Effector memory CD4-positive, alpha-beta T cell (primary cell): ENCODE measurements around the gene C17orf67.
A peak's percentile ranks its signal among the peaks of the same experiment; 100 is the strongest.

Experiments
- DNase-seq, 3 donors: peaks; one replicate each; pipeline ENCODE4 v3.0.0-alpha.2; 2020
- H3K27ac ChIP-seq: 2 replicates; pipeline ENCODE4 v1.7.0; 2013; ENCODE audit warnings: mild to moderate bottlenecking, low read length, moderate library complexity; ENCODE audit not compliant: insufficient read depth, poor library complexity, severe bottlenecking
- H3K27me3 ChIP-seq: replicated peaks from 2 replicates; pipeline ENCODE4 v1.7.0; 2013; ENCODE audit warnings: mild to moderate bottlenecking, low read length; ENCODE audit not compliant: insufficient read depth, control insufficient read depth, poor library complexity, severe bottlenecking
- H3K36me3 ChIP-seq: 2 replicates; pipeline ENCODE4 v1.7.0; 2013; ENCODE audit warnings: mild to moderate bottlenecking, low read length, moderate library complexity; ENCODE audit not compliant: control insufficient read depth, insufficient read depth
- H3K4me1 ChIP-seq: 2 replicates; pipeline ENCODE4 v1.7.0; 2013; ENCODE audit warnings: low read length, mild to moderate bottlenecking; ENCODE audit not compliant: control insufficient read depth, insufficient read depth, poor library complexity, severe bottlenecking
- H3K4me3 ChIP-seq: 2 replicates; pipeline ENCODE4 v1.7.0; 2013; ENCODE audit warnings: low read length, low read depth, mild to moderate bottlenecking; ENCODE audit not compliant: insufficient read depth, poor library complexity, severe bottlenecking
- H3K9me3 ChIP-seq: 2 replicates; pipeline ENCODE4 v1.7.0; 2013; ENCODE audit warnings: mild to moderate bottlenecking, low read length, moderate library complexity; ENCODE audit not compliant: control insufficient read depth

Gene C17orf67

DNA sequence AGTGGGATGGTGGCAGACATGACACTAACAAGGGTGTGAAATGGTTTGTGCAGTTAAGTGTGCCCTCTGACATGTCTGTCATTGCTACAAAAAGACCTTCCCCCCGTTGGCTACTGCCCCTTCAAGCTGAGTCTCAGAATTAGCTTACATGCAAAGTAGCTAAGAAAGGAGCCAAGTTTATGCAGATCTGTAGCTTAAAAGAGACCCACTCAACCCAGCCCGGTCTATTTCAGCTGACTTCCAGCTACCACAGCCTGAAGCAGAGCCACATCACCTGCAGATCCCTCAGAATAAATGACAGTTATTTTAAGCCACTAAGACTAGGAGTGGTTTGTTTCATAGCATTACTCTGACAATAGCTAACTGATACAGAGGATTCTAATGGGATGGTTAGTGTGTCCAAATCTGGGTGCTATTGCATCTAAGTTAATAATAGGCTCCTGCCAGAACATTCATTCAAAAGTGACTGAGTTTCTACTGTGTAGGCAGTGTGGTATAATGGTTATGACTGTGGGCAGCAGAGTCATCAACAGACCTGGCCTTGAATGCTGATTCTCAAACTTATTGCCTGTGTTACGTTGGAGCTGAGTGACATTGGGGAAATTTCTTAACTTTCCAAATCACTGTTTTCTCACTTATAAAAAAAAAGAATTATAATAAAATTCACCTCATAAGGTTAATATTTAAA lies 11.7 kb downstream of the C17orf67 start:
- Histone ChIP-seq H3K27me3 (no peaks in the 10 kb centered on the region), H3K36me3 (no peaks in the 10 kb centered on the region), H3K4me3 (no peak overlapping the region), H3K27ac (no peak overlapping the region), H3K4me1 (no peaks in the 10 kb centered on the region), H3K9me3 (no peaks in the 10 kb centered on the region)
- no peak for DNase-seq

- no peak overlapping the region for H3K4me3 ChIP-seq
- no peaks in the 10 kb centered on the region for H3K36me3 ChIP-seq
- no peak for DNase-seq
- no peaks in the 10 kb centered on the region for H3K4me1 ChIP-seq
- no peaks in the 10 kb centered on the region for H3K27me3 ChIP-seq
- H3K27ac ChIP-seq: no peak overlapping the region
- no peaks in the 10 kb centered on the region for H3K9me3 ChIP-seq
Measured at GRCh38 chr17:56820207-56820606, 13.5 kb downstream of the C17orf67 start.

DNA sequence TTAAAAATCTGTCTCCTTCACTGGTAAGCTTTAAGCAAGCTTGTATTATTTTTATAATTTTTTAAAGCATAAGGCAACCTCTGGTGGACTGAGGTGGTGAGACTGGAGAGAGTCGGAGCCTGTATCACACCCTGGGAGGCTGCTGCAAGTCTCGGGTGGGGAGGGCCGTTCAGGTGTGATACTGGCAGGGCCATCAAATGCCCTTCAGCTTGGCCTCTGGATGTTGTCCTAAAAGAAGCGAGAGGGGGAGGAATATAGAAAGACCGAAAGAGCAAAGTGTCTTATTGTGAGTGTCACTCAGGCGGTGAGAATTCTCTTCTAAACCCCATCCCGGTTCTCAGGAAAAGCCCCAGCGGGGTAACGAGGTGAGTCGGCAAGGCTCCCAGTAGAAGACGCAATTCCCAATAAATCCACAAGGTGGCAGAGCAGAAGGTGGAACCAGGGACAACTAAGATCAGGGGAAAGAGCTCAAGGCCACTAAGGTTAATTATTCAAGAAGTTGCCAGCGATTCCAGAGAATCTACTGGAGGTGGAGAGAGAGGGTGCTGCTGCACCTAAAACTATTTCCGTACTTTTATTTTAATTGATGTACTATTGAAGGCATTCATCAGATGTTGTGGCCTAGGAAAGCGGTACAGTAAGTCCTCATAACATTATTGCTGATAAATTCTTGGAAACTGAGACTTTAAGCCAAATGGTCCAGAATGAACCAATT lies 14.1 kb downstream of the C17orf67 start:
- H3K4me1 ChIP-seq: no peaks in the 10 kb centered on the region
- H3K4me3 ChIP-seq: no peak overlapping the region
- no peaks in the 10 kb centered on the region for H3K36me3 ChIP-seq
- H3K27ac ChIP-seq: no peak overlapping the region
- H3K27me3 ChIP-seq: no peaks in the 10 kb centered on the region
- peak; percentile 34 to 49 (median 40) for DNase-seq
- no peaks in the 10 kb centered on the region for H3K9me3 ChIP-seq

DNA sequence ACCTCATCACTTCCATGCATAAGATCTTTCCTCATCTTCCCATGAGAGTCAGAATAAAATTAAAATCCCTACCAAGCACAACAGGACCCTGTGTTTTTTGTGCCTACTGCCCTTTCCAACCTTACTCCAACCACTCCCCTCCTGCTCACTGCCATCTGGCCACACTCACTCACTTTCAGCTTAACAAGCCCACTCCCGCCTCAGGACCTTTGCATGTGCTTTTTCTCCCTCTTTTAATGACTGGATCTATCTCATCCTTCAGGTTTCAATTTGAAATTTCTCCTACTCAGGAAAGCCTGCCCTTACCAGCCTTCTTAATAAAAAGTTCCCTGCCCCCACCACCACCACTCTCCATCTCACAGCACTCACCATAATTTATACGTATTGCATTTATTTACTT lies 14.7 kb downstream of the C17orf67 start:
- Histone ChIP-seq H3K9me3 (no peaks in the 10 kb centered on the region), H3K27me3 (no peaks in the 10 kb centered on the region), H3K27ac (no peak overlapping the region), H3K4me3 (no peak overlapping the region), H3K4me1 (no peaks in the 10 kb centered on the region), H3K36me3 (no peaks in the 10 kb centered on the region)
- no peak for DNase-seq

- Histone ChIP-seq H3K4me3 (no peak overlapping the region), H3K27ac (no peak overlapping the region), H3K9me3 (no peaks in the 10 kb centered on the region), H3K36me3 (no peaks in the 10 kb centered on the region), H3K27me3 (no peaks in the 10 kb centered on the region), H3K4me1 (no peaks in the 10 kb centered on the region)
- DNase-seq: no peak
Measured at GRCh38 chr17:56817066-56817465, 16.7 kb downstream of the C17orf67 start.

- Histone ChIP-seq H3K27me3 (no peaks in the 10 kb centered on the region), H3K4me3 (no peak overlapping the region), H3K36me3 (no peaks in the 10 kb centered on the region), H3K4me1 (no peaks in the 10 kb centered on the region), H3K27ac (no peak overlapping the region), H3K9me3 (no peaks in the 10 kb centered on the region)
- DNase-seq: no peak
Measured at GRCh38 chr17:56815711-56816110, 18.0 kb downstream of the C17orf67 start.

- H3K36me3 ChIP-seq: no peaks in the 10 kb centered on the region
- DNase-seq: no peak
Measured at GRCh38 chr17:56812901-56813388, 20.8 kb downstream of the C17orf67 start.

DNA sequence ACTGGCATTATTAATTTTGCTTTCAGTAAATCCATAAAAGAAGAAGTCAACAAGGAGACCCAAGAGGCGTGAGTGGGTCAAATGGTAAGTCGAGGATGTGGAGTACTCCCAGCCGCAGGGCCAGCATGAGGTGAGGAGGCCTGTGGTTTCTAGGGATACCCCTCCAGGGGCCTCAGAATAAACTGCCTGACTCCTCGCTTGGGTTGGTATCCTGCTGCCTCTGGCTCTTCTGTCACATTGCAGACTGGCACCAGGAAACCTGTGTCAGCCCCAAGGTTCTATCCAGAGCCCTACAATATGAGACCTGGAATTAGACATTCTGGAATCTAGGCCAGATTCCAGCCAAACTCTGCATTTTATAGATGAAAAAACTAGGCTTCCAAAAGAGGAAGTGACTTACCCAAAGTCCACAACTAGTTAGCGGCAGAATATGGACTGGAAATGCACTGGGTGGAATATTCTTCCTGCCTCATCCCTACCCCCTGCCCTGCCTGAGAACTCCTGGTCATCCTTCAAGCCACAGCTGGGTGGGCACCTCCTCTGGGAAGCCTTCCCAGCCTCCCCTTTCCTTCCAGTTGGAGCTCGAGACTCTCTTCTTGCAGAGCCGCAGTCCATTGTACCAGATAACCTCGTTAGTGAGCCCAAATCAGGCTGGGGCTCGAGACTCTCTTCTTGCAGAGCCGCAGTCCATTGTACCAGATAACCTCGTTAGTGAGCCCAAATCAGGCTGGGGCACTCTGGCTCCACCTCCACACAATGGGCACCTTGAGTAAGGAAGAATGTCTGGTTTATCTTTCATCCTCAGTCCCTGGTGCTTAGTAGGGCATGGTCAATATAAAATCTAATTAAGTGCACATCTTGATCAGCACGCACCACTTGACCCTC lies 22.6 kb downstream of the C17orf67 start:
- no peak for DNase-seq
- no peaks in the 10 kb centered on the region for H3K9me3 ChIP-seq
- H3K36me3 ChIP-seq: no peaks in the 10 kb centered on the region
- no peaks in the 10 kb centered on the region for H3K27me3 ChIP-seq
- no peaks in the 10 kb centered on the region for H3K4me1 ChIP-seq
- no peak overlapping the region for H3K4me3 ChIP-seq
- no peak overlapping the region for H3K27ac ChIP-seq

More at GRCh38 chr17:56812901-56813388, 20.8 kb downstream of the C17orf67 start:
- Histone ChIP-seq H3K27me3 (no peaks in the 10 kb centered on the region), H3K4me1 (no peaks in the 10 kb centered on the region), H3K4me3 (no peak overlapping the region), H3K27ac (no peak overlapping the region), H3K9me3 (no peaks in the 10 kb centered on the region)

DNA sequence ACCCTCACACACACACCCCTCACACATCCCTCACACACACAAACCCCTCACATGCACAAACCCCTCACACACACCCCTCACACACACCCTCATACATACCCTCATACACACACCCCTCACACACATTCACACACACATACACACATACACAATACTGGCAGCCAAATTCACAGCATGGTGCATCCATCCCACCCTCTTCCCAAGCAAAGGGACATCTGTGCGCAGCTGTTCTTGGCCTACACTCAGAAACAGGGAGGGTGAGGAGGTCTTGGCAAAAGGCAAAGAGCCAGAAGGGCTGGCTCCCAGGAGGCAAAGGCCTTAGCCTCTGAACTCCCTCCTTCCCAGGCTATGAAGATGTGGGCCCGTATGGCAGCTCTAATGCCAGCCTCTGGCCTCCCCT lies 23.4 kb downstream of the C17orf67 start:
- DNase-seq: no peak
- no peaks in the 10 kb centered on the region for H3K4me1 ChIP-seq
- H3K4me3 ChIP-seq: no peak overlapping the region
- H3K27ac ChIP-seq: no peak overlapping the region
- no peaks in the 10 kb centered on the region for H3K9me3 ChIP-seq
- no peaks in the 10 kb centered on the region for H3K27me3 ChIP-seq
- H3K36me3 ChIP-seq: no peaks in the 10 kb centered on the region
